Stimulated activated CD4-positive, alpha-beta T cell treated with anti-CD3 and anti-CD28 coated beads, Interleukin-4, amount 100 ng/mL, for 48 hours (primary cell): ENCODE results near the gene SLC11A1.

Experiments used
- DNase-seq, 2 donors: peaks; one replicate each; pipeline ENCODE4 v3.0.0-alpha.2; 2020; ENCODE audit warnings: low read depth in 2 of 2

SLC11A1 gene

GRCh38 chr2:218435003-218435982 lies 53.2 kb downstream of the SLC11A1 start:
- no peak for DNase-seq

DNA sequence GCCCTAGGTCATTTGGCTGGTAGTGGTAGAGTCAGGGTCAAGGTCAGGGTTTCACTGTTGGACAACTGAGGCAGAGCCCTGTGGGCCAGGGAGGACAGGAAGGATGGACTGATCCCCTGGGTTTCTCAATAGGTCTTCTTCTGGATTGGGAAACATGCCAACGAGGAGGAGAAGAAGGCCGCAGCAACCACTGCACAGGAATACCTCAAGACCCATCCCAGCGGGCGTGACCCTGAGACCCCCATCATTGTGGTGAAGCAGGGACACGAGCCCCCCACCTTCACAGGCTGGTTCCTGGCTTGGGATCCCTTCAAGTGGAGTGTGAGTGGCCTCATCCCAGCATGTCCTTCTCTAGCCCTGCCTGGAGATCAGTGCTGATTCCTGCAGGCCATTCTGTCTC lies 54.9 kb downstream of the SLC11A1 start:
- no peak for DNase-seq

DNA sequence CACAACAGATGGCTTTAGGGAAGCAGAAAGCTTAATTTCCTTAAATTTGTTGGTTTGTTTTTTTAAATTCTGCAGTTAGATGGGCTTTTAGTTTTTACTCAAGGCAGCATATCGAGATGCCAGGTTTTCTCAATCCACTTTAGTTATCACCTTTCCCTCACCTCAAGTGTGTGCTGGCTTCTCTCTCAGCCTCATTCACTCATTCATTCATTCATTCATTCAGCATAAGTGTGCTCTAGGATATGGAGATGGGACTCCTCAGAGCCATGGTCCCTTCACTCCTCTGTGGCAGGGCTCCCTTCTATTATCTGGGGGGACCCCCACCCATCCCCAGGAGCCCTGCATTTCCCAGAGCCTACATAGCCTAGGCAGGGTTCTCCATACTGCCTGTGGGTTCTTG lies 55.9 kb downstream of the SLC11A1 start:
- DNase-seq: no peak

GRCh38 chr2:218438596-218438995 lies 56.5 kb downstream of the SLC11A1 start:
- DNase-seq: no peak

GRCh38 chr2:218444692-218445357 lies 62.8 kb downstream of the SLC11A1 start:
- no peak for DNase-seq

DNA sequence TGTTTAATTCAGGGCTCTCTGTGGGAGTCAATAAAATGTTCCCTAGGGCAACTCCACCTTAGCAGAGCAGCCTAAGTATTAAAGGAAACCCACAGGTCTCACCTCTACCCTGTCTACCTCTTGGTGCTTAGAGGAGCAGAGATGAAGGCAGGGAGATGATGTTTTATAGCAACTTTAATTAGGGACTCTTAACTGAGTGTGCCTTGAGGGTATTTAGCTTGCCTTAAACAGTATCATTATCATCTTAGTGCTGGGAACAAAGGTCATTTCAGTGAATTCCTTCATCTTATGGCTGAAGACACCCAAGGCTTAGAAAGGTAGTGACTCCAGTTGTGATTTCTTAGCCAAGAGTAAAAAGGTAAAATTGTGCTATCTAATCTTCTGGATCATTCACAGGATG lies 63.5 kb downstream of the SLC11A1 start:
- no peak for DNase-seq
